NCI-H1436 treated with DMSO at 0.1 percent for 48 hours (cell line): ENCODE measurements around the gene PACSIN3.
A peak's percentile ranks its signal among the peaks of the same experiment; 100 is the strongest.
"Not testable (repeated sequence)": the region's sequence is repeated elsewhere in the genome, so short reads cannot be mapped to it uniquely, and the experiment has no call there.

Experiments
- DNase-seq: peaks from one replicate; lab custom pipeline; 2025; lab: John Stamatoyannopoulos, UW

The PACSIN3 gene

DNA sequence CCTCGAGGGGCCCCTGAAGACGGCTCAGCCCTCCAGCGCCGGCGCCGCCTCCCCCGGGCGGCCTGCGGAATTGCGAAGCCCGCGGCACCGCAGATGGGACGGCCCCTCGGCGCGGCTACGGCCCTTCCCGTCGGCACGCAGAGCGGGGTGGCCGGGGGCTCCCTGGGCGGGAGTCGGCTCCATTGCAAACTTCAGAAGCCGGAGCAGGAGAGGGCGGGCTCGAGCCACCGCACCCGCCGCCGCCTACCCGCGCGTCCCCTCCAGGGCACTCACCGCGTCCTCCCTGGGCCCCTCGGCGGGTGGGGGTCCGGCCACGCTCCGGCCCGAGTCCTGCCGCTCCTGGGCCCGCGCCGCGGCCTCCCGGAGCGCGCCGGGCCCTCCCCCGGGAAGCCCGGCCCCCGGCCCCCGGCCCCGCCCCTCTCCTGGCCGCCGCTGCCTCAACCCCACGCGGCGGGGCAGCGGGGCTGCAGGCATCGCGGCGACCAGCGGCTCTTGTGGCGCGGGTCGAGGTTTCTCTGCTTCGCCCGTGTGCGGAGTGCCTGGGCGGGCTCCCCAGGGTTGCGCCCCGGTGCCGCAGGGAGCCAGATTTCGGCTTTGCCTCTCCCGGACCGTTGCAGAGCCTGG, at the start of gene PACSIN3:
Gene PACSIN3 (minus strand): TSS at position 359 of the 624 bp plus-strand sequence. CDS start 3,707 bp downstream, outside the sequence.
- no peak for DNase-seq

DNA sequence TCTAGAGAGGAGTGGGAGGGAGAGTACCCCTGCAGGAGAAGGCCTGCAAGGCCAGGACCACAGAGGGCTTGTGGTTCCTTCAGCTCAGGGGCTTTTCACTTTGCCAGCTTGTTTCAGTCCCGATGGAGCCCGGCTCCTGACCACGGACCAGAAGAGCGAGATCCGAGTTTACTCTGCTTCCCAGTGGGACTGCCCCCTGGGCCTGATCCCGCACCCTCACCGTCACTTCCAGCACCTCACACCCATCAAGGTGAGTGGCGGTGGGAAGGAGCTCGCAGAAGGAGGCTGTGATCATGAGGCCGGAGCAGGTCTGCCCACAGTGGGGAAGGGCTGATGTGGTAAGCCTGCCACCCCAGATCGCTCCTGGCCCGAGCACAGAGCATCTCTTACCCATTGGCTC, 48.9 kb upstream of the PACSIN3 start:
- DNase-seq = no peak

DNA sequence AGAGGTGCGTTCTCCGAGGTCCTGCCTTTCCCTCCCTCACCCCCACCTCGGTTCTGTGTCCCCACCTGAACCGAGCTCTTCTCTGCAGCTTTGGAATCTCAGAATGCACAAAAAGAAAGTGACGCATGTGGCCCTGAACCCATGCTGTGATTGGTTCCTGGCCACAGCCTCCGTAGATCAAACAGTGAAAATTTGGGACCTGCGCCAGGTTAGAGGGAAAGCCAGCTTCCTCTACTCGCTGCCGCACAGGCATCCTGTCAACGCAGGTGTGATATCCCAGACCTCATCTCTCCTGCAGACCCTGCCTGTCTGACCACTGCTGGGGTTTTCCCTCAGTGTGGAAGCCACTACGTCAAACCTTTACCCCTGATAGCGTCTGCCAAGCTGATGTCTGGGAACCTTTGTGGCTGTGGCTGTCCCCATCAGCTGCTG, 48.5 kb upstream of the PACSIN3 start:
- DNase-seq = no peak

DNA sequence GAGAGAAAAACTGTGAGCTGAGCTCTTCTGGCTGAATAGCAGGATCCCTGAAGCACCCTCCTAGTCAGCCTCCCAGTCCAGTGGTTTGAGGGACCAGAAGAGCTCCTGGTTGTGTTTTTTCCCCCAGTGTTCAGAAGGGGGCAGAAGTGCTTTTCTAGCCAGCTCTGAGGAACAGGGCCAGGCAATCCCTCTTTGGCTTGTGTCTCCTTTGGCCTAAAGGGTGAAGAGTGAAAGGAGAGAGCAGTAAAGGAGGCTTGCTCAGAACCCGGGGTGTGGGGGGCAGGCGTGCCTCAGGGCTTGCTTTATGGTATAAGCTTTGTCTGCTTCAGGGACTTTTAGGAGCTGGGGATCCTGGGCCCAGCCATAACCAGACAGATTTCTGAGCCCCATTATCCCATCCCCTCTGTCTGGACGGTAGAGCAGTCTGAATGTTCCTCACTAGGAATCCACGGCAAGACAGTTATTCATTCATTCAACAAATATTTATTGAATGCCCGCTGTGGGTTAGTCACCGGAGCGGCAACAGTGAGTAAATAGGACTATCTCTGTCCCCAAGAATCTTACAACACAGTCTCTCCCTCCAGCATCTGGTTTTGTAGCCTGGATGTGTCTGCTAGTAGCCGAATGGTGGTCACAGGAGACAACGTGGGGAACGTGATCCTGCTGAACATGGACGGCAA, 47.9 kb upstream of the PACSIN3 start:
- no peak for DNase-seq

DNA sequence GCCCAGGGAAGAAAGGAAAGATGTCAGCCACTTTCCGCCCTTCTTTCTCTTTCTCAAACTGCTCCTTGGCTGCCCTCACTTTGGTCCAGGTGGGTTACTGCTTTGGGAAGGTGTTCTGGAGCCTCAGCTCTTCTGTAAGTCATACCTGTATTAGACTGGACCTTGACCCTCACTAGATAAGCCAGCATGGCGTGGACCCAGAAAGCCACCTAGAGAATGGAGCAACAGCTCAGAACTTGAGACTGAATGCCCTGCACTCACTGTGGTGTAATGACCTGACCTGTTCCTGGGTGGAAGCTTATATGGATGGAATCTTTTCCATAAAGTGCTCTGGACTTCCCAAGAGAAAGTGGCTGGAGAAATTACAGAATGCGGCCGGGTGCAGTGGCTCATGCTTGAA, 46.8 kb upstream of the PACSIN3 start:
- no peak for DNase-seq

DNA sequence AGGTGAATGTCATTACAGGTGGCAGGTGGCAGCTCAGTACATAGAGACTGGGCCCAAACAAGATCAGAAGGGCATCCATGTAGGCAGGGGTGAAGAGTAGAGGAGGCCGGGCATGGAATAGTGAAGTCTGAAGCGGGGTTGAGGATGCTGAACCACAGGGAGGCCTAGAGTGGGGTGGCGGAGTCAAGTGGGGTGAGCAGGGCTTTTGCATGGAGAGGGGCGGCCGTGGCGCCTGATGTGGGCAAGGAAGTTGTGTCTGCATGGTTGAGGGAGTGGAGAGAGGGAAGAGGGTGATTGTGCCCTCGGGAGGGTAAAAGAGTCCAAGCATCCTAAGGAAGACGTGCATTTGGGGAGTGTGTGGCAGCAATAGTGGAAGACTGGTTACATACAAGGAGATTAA, 42.9 kb upstream of the PACSIN3 start:
- DNase-seq = no peak

DNA sequence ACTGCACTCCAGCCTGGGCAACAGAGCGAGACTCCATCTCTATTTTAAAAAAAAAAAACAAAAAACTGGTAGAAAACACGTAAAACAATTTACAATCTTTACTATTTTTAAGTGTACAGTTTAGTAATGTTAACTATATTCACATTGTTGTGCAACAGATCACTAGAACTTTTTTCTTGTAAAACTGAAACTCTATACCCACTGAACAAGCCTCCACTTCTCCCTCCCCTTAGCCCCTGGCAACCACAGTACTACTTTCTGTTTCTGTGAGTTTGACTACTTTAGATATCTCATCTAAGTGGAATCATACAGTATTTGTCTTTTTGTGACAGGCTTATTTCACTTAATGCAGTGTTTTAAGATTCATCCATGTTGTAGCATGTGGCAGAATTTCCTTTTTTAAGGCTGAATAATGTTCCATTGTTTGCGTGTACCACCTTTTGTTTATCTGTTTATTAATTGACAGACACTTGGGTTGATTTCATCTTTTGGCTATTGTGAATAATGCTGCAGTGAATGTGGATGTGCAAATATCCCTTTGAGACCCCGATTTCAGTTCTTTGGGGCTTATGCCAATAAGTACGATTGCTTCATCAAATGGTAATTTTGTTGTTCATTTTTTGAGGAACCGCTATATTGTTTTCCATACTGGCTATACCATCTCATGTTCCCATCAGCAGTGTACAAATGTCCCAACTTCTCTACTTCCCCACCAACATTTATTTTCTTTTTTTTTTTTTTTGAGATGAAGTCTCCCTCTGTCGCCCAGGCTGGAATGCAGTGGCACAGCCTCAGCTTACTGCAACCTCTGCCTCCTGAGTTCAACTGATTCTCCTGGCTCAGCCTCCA, 39.5 kb upstream of the PACSIN3 start:
- DNase-seq = no peak

DNA sequence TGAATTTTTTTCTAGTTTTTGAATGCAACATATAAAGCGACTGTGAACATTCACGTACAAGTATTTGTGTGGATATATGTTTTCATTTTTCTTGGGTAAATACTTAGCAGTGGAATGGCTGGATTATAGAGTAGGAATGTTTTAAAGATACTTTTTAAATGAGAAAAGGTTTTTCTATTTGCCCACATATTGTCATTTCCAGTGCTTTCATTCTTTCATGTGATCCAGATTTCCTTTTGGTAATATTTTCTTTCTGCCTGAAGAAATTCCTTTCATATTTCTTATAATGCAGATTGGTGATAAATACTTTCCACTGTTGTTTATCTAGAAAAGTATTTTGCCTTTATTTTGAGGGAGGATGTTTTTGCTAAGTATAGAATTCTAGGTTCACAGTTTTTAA, 36.5 kb upstream of the PACSIN3 start:
- DNase-seq = no peak

DNA sequence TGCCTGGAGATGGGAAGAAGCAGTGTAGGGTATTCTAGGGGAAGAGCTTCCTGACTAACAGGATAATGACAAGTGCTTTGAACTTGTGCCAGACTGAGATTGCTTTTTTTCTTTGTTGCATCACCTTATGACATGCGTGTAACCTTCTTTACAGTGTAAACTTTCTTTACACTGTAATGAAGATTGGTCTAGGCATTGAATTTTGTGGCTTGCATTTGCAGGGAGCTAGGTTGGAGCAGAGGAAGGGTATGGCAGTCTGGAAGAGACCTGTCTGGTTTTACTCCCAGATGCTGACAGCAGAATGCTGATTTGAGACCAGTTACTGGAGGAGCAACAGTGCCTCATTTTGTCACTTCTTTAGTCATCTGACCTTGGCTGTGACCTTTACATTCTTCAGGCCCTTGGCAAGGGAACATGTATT, 34.2 kb upstream of the PACSIN3 start:
- DNase-seq = no peak

DNA sequence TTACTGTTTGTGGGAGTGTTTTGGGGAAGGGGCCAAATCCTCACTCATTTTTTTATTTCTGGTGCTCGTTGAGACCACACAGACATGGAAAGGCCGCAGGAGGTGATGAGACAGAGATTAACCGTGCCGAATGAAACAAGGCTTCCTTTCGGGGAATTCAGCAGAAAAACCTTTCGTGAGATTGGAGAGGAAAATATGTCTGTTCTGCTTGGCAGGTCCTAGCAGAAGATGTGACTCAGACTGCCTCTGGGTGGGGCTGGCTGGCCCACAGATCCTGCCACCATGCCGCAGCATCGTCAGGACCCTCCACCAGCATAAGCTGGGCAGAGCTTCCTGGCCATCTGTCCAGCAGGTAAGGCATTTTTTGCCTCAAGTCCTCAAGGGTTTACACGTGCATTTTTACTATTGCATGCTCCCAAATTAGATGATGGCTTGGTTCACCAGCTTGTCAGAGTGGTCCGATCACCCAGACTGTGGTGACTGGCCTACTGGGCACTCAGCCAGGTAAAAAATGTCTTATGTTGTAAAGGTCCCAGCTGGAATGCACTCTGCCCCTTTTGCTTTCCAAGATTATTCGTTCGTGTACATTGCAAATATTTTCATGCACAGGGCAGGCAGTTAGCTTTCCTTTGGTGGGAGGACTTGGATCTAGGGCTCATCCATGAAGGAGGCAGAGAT, 30.0 kb upstream of the PACSIN3 start:
- DNase-seq = no peak

DNA sequence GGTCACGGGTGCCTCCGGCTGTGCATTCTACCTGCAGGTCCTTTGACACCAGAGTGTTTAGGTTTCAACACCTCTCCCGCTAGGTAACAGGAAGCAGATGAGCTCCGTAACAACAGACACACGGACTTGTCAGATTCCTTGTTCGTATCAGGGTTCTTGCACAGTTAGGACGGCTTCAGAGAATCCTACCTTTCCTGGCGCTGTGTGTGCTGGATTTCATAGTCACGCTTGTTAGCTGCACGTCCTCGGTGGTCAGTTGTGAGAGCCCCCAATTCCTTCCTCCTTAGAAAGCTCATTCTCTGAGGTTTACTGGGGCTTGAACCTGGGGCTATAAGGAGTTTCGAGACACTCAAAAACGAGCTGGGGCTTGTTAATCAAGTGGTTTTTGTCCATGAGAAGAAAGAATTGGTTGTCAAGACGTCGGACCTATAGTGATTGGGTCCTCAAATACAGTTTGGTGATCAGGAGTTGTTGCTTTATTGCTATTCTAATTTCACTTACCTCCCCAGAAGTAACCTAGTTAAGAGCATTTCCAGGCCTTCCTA, 29.2 kb upstream of the PACSIN3 start:
- DNase-seq = no peak

DNA sequence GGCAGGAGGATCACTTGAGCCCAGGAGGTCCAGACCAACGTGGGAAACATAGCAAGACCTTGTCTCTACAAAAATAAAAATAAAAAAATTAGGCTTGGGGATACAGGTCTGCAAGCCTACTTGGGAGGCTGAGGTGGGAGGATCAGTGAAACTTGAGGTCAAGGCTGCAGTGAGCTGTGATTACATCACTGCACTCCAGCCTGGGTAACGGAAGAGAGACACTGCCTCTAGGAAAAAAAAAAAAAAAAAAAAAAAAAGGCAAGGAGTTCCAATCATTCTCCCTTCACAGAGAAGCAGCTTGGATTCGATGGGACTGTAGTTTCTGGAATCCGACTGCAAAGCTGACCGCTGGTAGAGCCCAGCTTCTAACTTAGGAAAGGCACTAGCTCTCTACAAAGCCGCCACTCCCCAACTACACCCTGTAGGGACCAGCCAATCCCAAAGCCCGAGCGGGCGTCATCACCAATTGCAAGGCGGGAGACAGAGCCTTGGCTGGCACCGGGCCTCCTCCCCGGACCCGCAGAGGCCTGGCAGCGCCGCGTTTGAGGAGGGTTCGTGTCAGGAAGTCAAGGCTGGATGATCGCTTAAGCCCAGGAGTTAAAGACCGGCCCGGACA, 27.8 kb upstream of the PACSIN3 start:
- DNase-seq = peak; percentile 50

DNA sequence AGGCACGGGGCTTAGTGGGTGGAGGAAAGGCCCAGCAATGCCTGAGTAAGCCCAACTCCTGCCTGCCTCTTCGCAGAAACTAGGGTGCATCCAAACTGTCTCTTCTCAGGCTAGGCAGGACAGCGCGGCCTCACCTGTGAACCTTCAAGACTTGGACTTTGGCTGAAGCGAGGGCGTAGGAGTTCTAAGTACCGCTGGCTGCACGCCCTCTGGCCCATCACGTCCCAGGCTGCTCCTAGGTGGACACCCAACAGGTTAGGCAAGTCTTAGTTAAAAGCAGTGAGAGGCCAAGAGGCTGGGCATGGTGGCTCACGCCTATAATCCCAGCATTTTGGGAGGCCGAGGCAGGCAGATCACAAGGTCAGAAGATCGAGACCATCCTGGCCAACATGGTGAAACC, 26.7 kb upstream of the PACSIN3 start:
- DNase-seq = no peak

DNA sequence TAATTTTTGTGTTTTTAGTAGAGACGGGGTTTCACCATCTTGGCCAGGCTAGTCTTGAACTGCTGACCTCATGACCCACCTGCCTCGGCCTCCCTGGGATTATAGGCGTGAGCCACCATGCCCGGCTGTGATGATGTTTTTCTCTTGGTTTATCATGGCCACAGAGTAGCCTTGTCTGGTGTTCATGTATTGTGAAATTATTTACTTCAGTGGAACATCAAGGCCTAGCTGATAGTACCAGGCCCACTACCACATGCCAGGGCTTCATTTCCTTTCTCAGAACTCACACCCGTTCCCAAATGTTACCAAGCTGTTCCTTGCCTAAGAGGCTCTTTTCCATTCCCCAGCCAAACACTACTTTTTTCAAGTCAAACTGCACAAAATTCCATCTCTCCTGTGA, 22.4 kb upstream of the PACSIN3 start:
- DNase-seq = no peak

DNA sequence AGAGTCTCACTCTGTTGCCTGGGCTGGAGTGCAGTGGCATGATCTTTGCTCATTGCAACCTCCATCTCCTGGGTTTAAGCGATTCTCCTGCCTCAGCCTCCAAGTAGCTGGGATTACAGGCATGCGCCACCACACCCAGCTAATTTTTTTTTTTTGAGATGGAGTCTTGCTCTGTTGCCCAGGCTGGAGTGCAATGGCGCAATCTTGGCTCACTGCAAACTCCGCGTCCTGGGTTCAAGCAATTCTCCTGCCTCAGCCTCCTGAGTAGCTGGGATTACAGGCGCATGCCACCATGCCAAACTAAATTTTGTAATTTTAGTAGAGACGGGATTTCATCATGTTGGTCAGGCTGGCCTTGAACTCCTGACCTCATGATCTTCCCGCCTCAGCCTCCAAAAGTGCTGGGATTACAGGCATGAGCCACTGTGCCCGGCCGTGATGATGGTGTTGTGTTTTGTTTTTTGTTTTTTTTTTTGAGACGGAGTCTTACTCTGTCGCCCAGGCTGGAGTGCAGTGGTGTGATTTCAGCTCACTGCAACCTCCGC, 21.8 kb upstream of the PACSIN3 start:
- DNase-seq = not testable (repeated sequence)

DNA sequence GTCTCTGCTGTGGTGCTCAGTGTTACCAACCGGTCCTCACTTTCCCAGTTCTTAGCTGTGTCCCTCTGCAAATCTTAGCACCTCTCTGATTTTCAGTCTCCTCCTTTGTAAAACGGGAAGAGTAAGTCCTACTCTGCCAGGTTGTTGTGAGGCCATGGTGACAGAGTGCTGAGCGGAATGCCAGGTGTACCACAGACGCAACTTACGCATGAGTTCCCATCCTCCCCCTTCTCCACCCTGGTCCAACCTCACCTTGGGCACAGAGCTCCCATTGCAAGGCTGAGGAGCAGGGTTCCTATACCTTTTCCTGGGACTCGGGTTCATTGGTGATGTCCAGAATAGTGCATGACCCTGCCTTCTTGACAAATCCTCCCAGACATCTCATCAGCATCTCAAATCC, 21.2 kb upstream of the PACSIN3 start:
- no peak for DNase-seq

DNA sequence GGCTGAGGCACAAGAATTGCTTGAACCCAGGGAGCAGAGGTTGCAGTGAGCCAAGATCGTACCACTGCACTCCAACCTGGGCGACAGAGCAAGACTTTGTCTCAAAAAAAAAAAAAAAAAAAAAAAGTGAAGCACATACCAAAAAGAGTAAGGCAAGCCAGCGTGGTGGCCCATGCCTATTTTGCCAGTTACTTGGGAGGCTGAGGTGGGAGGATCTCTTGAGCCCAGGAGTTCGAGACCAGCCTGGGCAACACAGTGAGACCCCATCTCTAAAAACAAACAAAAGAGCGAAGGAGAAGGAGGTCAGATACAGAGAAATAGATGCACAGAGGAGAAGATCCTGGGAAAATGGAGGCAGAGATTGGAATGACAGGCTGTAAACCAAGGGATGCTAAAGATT, 20.3 kb upstream of the PACSIN3 start:
- not testable (repeated sequence) for DNase-seq

DNA sequence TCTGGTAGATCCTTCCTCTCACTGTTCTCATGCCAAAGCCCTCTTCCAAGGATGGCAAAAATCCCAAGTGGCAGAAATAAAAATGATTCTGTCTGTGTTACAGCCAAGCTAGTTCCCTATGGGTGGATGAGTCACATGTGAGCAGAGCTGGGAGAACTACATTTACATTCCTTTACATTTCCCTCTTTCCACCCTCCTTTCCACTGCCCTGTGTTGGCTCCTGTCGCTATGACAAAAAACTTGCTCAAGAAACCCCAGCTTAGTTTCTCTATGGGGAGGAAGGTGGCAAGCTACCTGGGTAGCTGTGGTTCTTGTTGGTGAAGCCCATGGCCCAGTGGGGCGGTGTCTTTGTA, 18.4 kb upstream of the PACSIN3 start:
- DNase-seq = no peak

DNA sequence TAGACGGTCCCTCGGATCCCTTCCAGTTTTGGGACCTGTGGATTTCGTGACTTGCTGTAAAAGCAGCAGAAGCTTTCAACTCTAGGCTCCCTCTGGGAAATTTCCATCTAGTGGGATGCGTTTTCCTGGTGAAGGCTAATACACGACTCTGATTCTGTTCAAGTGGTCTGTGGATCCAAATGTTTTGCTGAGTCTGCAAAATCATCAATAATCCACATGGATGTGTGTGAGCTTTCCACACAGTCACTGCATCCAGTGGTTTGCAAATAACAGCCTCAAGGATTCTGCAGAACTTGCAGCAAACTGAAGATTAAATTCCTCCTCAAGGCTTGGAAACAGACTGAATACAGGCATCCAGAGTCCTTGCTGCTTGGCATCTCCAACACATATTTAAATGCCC, 16.3 kb upstream of the PACSIN3 start:
- DNase-seq = no peak

DNA sequence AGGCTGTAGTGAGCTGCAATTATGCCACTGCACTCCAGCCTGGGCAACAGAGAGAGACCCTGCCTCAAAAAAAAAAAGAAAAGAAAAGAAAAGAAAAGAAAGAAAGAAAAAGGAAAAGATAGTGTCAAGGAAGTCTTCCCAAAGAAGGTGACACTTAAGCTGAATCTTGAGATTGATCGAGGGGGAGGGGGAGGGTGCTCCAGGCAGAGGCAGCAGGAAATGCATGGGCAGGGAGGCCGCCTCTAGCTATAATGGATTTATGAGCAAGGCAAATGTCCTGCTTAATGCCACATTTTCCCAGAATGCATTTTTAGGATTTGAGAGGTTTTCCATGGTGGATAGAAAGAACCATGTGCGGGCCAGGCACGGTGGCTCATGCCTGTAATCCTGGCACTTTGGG, 14.8 kb upstream of the PACSIN3 start:
- DNase-seq = no peak

DNA sequence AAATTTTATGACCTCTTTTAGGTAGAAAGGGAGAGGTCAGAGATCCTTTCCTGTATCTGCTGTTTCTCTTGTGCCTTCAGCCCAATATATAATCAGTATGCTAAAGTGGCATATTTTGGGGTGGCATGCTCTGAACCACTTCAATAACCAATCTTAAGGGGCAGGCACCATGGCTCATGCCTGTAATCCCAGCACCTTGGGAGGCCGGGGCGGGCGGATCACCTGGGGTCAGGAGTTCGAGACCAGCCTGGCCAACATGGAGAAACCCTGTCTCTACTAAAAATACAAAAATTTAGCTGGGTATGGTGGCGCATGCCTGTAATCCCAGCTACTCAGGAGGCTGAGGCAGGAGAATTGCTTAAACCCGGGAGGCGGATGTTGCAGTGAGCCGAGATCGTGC, 11.9 kb upstream of the PACSIN3 start:
- not testable (repeated sequence) for DNase-seq
